Raji (cell line): ENCODE measurements around the gene TMUB2.

Experiments used
- POLR2A ChIP-seq: IDR thresholded peaks from 2 replicates; pipeline ENCODE4 v1.6.1; 2011; ENCODE audit warnings: low read depth, low read length, control low read depth; ENCODE audit not compliant: insufficient read depth

The TMUB2 gene

DNA sequence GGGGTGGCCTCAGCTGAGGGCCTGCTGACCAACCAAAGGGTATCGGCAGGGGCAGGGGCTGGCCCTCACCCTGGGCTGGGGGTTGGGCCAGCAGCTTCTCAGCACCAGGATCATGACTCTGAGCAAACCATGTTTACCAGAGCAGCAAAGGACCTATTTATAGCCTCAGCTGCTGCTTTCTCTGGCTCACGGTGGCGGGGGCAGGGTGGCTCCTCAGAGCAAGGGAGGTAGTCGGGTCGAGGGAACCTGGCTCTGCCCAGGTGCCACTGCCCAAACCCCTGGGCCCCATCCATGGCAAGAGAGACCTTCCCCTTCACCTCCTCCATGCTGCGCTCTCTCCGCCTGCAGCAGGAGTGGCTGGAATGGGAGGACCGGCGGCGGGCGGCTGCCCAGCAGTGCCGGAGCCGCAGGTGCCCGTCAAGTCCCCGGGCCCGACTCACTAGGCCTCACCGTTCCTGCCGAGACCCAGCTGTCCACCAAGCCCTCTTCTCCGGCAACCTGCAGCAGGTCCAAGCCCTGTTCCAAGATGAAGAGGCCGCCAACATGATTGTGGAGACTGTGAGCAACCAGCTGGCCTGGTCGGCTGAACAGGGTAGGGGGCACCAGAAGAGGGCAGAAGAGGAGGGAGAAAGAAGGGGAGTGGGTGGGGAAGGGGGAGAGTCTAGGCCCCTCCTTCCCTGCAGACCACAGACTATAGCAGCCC, 16.1 kb upstream of the TMUB2 start, which contains the start of gene ASB16:
Gene ASB16, plus strand, starts transcription at position 206 of the 703 bp plus-strand sequence. Its CDS starts 86 bp downstream, at position 292.
- TF ChIP-seq POLR2A = no peak

DNA sequence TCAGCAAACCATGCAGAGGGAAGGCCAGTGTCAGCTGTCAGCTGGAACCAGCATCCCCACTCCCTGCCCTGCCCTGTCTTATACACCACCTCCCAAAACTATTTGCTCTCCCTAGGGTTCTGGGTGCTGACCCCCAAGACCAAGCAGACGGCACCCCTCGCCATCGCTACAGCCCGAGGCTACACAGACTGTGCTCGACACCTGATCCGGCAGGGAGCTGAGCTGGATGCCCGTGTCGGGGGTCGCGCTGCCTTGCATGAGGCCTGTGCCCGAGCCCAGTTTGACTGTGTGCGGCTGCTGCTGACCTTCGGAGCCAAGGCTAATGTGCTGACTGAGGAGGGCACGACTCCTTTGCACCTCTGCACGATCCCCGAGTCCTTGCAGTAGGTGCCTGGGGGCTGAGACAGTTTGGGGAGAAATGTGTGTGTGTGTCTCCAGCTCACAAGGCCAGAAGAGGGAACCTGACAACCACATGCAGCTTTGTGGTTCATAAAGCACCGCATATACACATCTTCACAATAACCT, 14.8 kb upstream of the TMUB2 start:
- no peak for TF ChIP-seq POLR2A

DNA sequence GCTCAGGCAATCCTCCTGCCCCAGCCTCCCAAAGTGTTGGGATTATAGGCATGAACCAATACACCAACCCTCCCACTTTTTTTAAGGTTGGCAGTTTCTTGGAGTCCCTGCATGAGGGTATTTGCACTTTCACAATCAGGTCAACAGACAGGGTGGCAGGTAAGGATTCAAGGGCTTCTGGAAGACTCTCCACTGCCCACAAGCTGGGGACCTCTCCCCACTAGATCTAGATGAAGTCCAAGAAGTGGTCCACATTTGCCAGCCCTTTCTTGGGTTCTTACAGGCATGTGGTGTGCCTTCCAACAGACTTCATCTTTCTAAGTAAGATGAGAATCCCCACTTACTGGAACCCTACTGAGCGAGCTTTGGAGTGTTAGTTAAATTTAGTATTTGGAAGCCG, 12.3 kb upstream of the TMUB2 start:
- no peak for TF ChIP-seq POLR2A

DNA sequence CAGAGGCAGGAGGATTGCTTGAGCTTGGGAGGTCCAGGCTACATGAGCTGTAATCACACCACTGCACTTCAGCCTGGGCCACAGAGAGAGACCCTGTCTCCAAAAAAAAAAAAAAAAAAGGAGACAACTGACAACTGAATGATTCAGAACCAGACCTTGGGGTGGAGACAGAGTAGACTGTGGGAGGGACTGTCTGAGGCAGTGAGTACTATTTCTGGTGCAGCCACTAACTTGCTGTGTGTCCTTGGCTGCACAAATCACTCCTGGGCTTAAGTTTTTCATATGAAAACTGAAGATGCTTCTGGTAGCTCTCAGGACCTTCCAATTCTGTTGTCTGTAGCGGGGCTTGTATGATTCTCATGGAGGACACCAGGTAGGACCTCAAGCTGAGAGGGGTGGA, 10.5 kb upstream of the TMUB2 start:
- no peak for TF ChIP-seq POLR2A

DNA sequence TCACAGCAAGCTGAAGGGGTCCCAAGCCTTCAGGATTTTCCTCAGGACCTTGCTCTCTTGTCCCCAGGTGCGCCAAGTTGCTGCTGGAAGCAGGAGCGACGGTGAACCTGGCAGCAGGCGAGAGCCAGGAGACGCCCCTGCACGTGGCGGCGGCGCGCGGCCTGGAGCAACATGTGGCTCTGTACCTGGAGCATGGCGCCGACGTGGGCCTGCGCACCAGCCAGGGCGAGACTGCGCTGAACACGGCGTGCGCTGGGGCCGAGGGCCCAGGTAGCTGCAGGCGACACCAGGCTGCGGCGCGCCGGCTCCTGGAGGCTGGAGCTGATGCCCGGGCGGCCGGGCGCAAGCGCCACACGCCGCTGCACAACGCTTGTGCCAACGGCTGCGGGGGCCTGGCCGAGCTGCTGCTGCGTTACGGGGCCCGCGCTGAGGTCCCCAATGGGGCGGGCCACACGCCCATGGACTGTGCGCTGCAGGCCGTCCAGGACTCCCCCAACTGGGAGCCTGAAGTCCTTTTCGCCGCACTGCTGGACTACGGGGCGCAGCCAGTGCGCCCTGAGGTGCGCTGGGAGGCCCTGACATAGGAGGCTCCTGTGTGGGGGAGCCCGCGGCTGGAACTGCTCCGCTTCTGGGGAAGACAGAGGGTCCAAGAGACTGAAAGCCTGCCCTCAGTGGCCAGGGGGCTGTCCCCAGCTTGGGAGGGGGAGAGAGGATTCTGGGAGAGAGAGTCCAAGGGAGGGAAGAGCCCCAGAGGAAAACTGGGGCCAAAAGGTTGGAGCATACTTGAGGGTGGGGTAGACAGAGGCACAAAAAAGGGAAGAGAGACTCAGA, 9.9 kb upstream of the TMUB2 start:
- no peak for TF ChIP-seq POLR2A

DNA sequence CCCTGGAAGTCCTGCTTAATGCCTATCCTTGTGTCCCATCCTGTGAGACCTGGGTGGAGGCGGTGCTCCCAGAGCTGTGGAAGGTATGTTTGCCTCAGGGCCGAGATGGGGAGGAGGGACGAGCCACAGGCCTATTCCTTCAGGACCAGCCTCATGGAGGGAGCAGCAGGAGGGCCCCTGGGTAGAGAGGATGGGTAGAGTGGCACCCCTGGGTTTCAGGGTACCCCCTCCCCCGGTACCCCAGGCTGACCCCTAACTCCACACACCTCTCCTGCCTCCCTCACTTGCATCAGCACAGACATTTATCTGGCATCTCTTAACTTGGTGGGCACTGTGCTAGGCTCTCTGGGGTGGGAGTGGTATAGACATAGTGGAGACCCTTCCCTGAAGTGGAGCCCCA, 9.1 kb upstream of the TMUB2 start:
- no peak for TF ChIP-seq POLR2A

DNA sequence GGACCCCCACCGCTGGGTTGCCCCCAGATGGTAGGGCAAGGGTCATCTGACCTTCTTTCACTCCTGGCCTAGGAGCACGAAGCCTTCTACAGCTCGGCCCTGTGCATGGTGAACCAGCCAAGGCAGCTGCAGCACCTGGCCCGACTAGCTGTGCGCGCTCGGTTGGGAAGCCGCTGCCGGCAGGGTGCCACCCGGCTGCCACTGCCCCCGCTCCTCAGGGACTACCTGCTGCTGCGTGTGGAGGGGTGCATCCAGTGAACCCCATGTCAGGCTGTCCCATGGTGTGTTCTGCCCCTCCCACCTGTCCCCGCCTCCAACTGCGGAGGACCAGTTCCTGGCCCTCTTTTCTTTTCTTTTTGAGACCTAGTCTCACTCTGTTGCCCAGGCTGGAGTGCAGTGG, 8.6 kb upstream of the TMUB2 start:
- TF ChIP-seq POLR2A = no peak

DNA sequence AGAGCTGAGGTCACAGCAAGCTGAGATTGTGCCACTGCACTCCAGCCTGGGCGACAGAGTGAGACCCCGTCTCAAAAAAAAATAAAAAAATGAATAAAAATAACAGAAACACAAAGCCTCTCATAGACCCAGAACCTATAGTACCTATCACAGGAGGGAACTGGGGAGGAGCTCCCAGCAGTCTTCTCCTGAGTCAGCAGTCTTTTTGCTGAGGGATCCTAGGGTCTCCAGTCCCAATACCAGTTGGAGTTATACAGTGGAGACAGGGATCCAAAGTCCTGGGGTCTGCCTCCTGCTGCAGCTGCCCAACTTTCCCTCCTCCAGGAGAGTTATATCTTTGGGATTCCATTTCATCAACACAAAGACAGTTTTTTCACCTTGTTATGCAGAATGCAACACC, 3.7 kb upstream of the TMUB2 start:
- no peak for TF ChIP-seq POLR2A

DNA sequence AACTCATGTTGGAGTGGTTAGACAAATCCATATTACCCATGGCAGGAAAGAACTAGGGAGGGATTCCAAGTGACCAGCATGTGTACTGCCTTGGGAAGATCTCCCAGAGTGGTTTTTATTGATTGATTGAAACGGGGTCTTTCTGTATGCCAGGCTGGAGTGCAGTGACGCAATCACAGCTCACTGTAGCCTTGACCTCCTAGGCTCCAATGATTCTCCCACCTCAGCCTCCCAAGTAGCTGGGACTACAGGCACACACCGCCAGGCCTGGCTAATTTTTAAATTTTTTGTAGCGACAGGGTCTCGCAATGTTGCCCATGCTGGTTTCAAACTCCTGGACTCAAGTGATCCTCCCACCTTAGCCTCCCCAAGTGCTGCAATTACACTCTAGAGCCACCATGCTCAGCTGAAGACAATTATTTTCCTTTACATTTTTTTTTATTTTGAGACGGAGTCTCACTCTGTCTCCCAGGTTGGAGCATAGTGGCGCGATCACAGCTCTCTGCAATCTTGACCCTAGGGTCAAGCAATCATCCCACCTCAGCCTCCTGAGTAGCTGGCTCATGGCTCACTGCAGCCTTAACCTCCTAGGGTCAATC, 2.5 kb upstream of the TMUB2 start:
- TF ChIP-seq POLR2A = no peak

DNA sequence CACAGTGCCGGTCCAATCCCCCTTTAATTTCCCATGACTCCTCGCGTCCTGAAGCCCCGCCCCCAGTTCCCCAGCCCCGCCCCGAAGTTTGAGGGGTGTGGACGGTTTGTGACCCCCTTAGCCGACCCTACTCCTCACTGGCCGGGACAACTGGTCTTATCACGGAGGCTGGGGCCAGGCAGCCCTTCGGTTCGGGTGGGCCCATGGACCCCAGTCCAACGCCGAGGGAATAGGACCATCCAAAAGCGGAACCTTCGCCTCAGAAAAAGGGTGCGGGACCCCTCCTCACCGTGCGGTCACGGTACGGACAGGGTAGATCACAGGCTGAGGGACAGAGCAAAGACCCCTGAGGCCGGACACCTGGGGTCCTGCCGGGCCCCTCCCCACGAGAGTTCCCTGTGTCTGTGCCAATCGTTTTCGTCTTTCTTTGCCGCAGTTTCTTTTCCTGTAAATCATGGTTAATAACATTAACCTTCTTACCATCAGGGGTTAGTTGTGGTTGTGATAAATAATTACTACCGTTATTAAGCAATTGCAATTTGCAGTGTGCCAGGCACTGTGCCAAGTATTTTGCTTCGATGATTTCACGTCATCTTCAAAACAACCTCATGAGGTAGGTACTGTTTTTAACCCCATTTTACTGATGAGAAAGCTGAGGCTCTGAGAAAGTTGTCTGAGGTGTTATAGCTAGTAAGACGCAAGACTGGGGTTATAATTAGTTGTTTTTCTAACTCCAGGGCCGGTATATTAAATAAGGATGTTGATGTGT, 543 bp downstream of the TMUB2 start:
- no peak for TF ChIP-seq POLR2A

DNA sequence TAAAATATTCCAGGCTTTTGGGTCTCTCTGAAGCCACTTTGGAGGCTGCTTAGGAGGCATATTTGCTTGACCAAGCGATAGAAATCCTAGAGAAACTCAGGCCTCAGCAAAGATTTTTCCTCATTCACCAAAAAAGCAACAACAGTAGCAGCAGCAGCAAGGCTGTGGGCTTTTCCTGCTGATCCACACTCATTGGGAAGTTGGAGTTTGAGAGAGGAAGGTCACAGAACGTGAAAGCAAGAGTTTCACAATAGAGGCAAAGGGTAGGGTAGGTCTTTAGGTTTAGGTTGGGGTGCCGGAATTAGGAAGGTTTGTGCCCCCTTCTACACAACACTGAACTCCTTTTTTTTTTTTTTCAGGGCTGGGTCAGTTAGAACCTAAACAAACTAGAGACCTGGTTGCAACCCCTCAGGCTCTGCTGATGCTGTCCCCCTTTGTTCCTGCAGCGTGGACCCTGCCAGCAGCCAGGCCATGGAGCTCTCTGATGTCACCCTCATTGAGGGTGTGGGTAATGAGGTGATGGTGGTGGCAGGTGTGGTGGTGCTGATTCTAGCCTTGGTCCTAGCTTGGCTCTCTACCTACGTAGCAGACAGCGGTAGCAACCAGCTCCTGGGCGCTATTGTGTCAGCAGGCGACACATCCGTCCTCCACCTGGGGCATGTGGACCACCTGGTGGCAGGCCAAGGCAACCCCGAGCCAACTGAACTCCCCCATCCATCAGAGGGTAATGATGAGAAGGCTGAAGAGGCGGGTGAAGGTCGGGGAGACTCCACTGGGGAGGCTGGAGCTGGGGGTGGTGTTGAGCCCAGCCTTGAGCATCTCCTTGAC, 2.0 kb downstream of the TMUB2 start:
- no peak for TF ChIP-seq POLR2A

DNA sequence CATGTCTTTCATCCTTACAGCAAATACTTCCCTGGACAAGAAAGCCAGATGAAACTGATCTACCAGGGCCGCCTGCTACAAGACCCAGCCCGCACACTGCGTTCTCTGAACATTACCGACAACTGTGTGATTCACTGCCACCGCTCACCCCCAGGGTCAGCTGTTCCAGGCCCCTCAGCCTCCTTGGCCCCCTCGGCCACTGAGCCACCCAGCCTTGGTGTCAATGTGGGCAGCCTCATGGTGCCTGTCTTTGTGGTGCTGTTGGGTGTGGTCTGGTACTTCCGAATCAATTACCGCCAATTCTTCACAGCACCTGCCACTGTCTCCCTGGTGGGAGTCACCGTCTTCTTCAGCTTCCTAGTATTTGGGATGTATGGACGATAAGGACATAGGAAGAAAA, 3.7 kb downstream of the TMUB2 start:
- TF ChIP-seq POLR2A = no peak

DNA sequence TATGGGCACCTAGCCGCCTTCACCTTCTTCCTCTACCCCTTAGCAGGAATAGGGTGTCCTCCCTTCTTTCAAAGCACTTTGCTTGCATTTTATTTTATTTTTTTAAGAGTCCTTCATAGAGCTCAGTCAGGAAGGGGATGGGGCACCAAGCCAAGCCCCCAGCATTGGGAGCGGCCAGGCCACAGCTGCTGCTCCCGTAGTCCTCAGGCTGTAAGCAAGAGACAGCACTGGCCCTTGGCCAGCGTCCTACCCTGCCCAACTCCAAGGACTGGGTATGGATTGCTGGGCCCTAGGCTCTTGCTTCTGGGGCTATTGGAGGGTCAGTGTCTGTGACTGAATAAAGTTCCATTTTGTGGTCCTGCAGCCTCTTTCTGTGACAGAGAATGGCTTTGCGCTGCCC, 4.6 kb downstream of the TMUB2 start:
- no peak for TF ChIP-seq POLR2A

DNA sequence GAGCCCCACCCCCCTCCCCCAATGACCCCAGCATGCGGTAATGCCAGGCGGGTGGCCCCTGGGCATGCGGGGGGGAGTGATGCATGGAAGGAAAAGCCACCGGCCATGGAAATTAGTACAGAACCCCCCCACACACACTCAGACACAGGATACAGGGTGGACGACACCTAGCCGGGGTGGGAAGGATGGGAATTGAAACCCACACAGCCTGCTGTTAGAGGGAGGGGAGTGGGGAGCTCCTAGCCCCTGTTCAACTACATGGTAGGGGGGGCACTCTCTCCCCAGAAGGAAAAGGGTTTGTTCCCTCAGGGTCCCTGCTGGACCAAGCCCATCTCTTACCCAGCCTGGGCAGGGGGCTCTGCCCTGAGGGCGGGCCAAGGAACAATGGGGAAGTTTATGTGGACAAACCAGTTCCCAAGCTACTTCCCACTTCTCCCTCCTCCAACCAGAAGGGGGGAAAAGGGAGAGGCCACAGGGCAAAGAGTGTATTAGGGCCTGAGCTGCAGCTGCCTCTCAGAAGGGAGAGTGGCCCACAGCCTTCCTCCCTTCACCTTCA, 5.2 kb downstream of the TMUB2 start:
- no peak for TF ChIP-seq POLR2A

DNA sequence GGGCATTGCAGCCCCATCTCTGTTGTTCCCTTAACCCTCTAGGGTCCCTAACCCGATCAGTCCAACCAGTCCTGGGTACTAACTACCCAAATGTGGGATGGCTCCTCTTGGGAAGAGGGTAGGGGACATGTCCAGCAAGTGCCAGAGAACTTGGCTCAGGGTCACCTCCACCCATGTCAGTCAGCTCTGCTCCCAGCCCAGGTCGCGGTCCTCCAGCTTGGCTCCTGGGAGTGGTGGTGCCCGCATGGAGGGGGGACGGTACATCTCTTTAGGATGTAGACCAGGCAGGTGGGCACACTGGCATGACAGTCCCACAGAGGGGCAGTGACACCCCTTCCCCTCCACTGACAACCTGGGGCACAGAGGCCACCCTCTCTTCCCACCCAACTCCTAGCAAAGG, 6.0 kb downstream of the TMUB2 start:
- no peak for TF ChIP-seq POLR2A
